Keratinocyte (primary cell): ENCODE measurements around the gene SERPINB4.

Experiments
- CTCF ChIP-seq, 3 experiments: IDR thresholded peaks in 1 of 3; conservative IDR thresholded peaks in 1 of 3; optimal IDR thresholded peaks in 1 of 3; 2 replicates in 2 of 3; 3 replicates in 1 of 3; pipeline versions ENCODE3 to v1.5.1; 2011; ENCODE audit warnings: low read length in 3 of 3, mild to moderate bottlenecking in 3 of 3, moderate library complexity in 2 of 3, control low read depth in 1 of 3, inconsistent platforms in 1 of 3; ENCODE audit not compliant: insufficient read depth in 2 of 3; ENCODE audit errors: extremely low read depth in 1 of 3
- EZH2 ChIP-seq: IDR thresholded peaks from one replicate; pipeline ENCODE4 v1.6.1; 2012; ENCODE audit warnings: inconsistent platforms, mild to moderate bottlenecking, low read length, moderate library complexity

- TF ChIP-seq EZH2, result no peak
- no peak for TF ChIP-seq CTCF (optimal IDR thresholded peaks at IDR 0.05 in 1 of 3, IDR thresholded peaks at IDR 0.05 in 1 of 3, conservative IDR thresholded peaks at IDR 0.05 in 1 of 3; ENCODE audit: extremely low read depth in 1 of 3, insufficient read depth in 2 of 3, low read length in 3 of 3)
Observed at GRCh38 chr18:63681449-63682340, 37.6 kb upstream of the SERPINB4 start.
